Measurements from ENCODE around the gene CD2. TPM values are rescaled to one million over a fixed set of nuclear protein-coding genes. Genes with fewer than 3 reads are reported as not detected.
"Not testable (repeated sequence)": the region's sequence is repeated elsewhere in the genome, so short reads cannot be mapped to it uniquely, and the experiment has no call there.

Gene CD2
- total RNA-seq, 3 donors from 2014 or later: 4.1 to 7.7 (median 5.4) TPM

GRCh38 chr1:116755681-116756080, 1.5 kb downstream of the CD2 start:
- intact Hi-C loops (cut with DNase I, micrococcal nuclease): no loop called here

GRCh38 chr1:116756092-116756491, 1.9 kb downstream of the CD2 start:
- ATAC-seq: peak; percentile 6
- DNase-seq; H3K9me3 ChIP-seq; intact Hi-C loops (cut with DNase I, micrococcal nuclease); H3K4me1 ChIP-seq (ENCODE audit: low read depth); H3K36me3 ChIP-seq (ENCODE audit: low read depth); H3K4me3 ChIP-seq: not testable (repeated sequence)

More at GRCh38 chr1:116755681-116756080, 1.5 kb downstream of the CD2 start:
- DNase-seq (no peak), ATAC-seq (peak; percentile 18)
- no peaks in the 10 kb centered on the region for H3K9me3 ChIP-seq
- TF ChIP-seq CTCF (IDR thresholded peaks at IDR 0.05): no peak
- no peak overlapping the region for H3K4me3 ChIP-seq
- H3K4me1 ChIP-seq (ENCODE audit: low read depth): no peaks in the 10 kb centered on the region
- no peaks in the 10 kb centered on the region for H3K36me3 ChIP-seq (ENCODE audit: low read depth)

- DNase-seq; intact Hi-C loops (cut with DNase I, micrococcal nuclease); H3K36me3 ChIP-seq (ENCODE audit: low read depth); H3K4me1 ChIP-seq (ENCODE audit: low read depth); ATAC-seq; H3K4me3 ChIP-seq; H3K9me3 ChIP-seq: not testable (repeated sequence)
Measured at GRCh38 chr1:116758456-116758815, 4.2 kb downstream of the CD2 start.

GRCh38 chr1:116759636-116760035, 5.4 kb downstream of the CD2 start:
- ATAC-seq (no peak), DNase-seq (no peak)
- Histone ChIP-seq H3K4me1 (ENCODE audit: low read depth) (no peaks in the 10 kb centered on the region), H3K4me3 (no peak overlapping the region), H3K36me3 (ENCODE audit: low read depth) (no peaks in the 10 kb centered on the region), H3K9me3 (no peaks in the 10 kb centered on the region)
- no peak for TF ChIP-seq CTCF (IDR thresholded peaks at IDR 0.05)
- intact Hi-C loops (cut with DNase I, micrococcal nuclease): no loop called here

- ATAC-seq (no peak), DNase-seq (no peak)
- intact Hi-C loops (cut with DNase I, micrococcal nuclease): no loop called here
- Histone ChIP-seq H3K36me3 (ENCODE audit: low read depth) (no peaks in the 10 kb centered on the region), H3K4me1 (ENCODE audit: low read depth) (no peaks in the 10 kb centered on the region), H3K4me3 (no peak overlapping the region), H3K9me3 (no peaks in the 10 kb centered on the region)
- no peak for TF ChIP-seq CTCF (IDR thresholded peaks at IDR 0.05)
Measured at GRCh38 chr1:116760487-116760886, 6.3 kb downstream of the CD2 start.

GRCh38 chr1:116760996-116761665, 6.9 kb downstream of the CD2 start:
- ATAC-seq (no peak), DNase-seq (no peak)
- Histone ChIP-seq H3K4me1 (ENCODE audit: low read depth) (no peaks in the 10 kb centered on the region), H3K4me3 (no peak overlapping the region), H3K36me3 (ENCODE audit: low read depth) (no peaks in the 10 kb centered on the region), H3K9me3 (no peaks in the 10 kb centered on the region)
- intact Hi-C loops (cut with DNase I, micrococcal nuclease): no loop called here
- no peak for TF ChIP-seq CTCF (IDR thresholded peaks at IDR 0.05)

- H3K4me1 ChIP-seq (ENCODE audit: low read depth): no peaks in the 10 kb centered on the region
- H3K9me3 ChIP-seq: no peaks in the 10 kb centered on the region
- ATAC-seq (no peak), DNase-seq (no peak)
- TF ChIP-seq CTCF (IDR thresholded peaks at IDR 0.05): no peak
- H3K4me3 ChIP-seq: no peak overlapping the region
- no peaks in the 10 kb centered on the region for H3K36me3 ChIP-seq (ENCODE audit: low read depth)
- intact Hi-C loops (cut with DNase I, micrococcal nuclease): no loop called here
Measured at GRCh38 chr1:116762281-116762680, 8.1 kb downstream of the CD2 start.
